GM12878 (cell line): Measurements from ENCODE around the gene OR52E2. TPM values are rescaled to one million over a fixed set of nuclear protein-coding genes. Genes with fewer than 3 reads are reported as not detected.

Experiments used
- ATAC-seq: fragments of 200-7000 bp; cut with Tn5 transposase; 3 replicates; pipeline ENCODE4 v1.9.1; 2020; ENCODE audit warnings: mild to moderate bottlenecking, moderate library complexity
- BruUV-seq: library from RNA; stranded (reverse); fragments of 400-500 nt; replicated peaks from 2 replicates; lab custom pipeline; 2021; lab: Mats Ljungman, UMichigan
- CTCF ChIA-PET: fragments of 300-600 bp; sonication (Branson Sonifier 250); formaldehyde crosslinking; extraction: SDS; loops from one replicate; lab custom pipeline; 2021; ENCODE audit warnings: inconsistent platforms; lab: Yijun Ruan, JAX
- POLR2A ChIA-PET: fragments of 350-600 bp; formaldehyde crosslinking; extraction: SDS; loops from one replicate; lab custom pipeline; 2021; ENCODE audit warnings: inconsistent platforms; lab: Charles Lee
- RAD21 ChIA-PET: fragments of 300-600 bp; sonication (Branson Sonifier 250); formaldehyde crosslinking; loops from one replicate; lab custom pipeline; 2023; ENCODE audit warnings: antibody characterized with exemption; ENCODE audit not compliant: unreplicated experiment; lab: Charles Lee
- SMC1A ChIA-PET: fragments of 300-600 bp; sonication (Branson Sonifier 250); formaldehyde crosslinking; loops from one replicate; lab custom pipeline; 2023; ENCODE audit not compliant: unreplicated experiment, uncharacterized antibody; lab: Charles Lee
- DNase-seq: peaks from one replicate; pipeline ENCODE4 v3.0.0-alpha.2; 2011; ENCODE audit warnings: low read depth, low spot score
- FAIRE-seq: peaks from 3 replicates; lab custom pipeline; 2011; peaks lifted over from hg19 to GRCh38; lab: Jason Lieb, UNC
- H2AFZ ChIP-seq: 2 replicates; pipeline ENCODE4 v1.6.0; 2011; ENCODE audit warnings: low read depth, low read length, control low read depth; ENCODE audit not compliant: control insufficient read depth
- H3K27ac ChIP-seq: 2 replicates; pipeline ENCODE4 v1.5.1; 2011; ENCODE audit warnings: control low read depth; ENCODE audit not compliant: control insufficient read depth, insufficient read depth
- H3K27me3 ChIP-seq, 2 experiments: replicated peaks in 1 of 2; 2 replicates each; pipeline versions ENCODE4 v1.6.0 to v1.6.1; 2011; ENCODE audit warnings: low read length in 1 of 2; ENCODE audit not compliant: control insufficient read depth in 2 of 2, insufficient read depth in 2 of 2
- H3K36me3 ChIP-seq, 2 experiments: 2 replicates each; pipeline ENCODE4 v1.5.1; 2011; ENCODE audit warnings: low read length in 1 of 2; ENCODE audit not compliant: control insufficient read depth in 2 of 2, insufficient read depth in 2 of 2
- H3K4me1 ChIP-seq: 2 replicates; pipeline ENCODE4 v1.6.1; 2011; ENCODE audit warnings: mild to moderate bottlenecking, low read length, moderate library complexity, mixed read lengths; ENCODE audit not compliant: control insufficient read depth, insufficient read depth
- H3K4me2 ChIP-seq: 2 replicates; pipeline ENCODE4 v1.6.0; 2011; ENCODE audit warnings: control low read depth; ENCODE audit not compliant: control insufficient read depth, insufficient read depth
- H3K4me3 ChIP-seq: fragments of 200-600 bp; sonication (generic); 2 replicates; pipeline ENCODE4 v1.5.1; 2016
- H3K79me2 ChIP-seq: 2 replicates; pipeline ENCODE4 v1.6.0; 2011; ENCODE audit warnings: low read length; ENCODE audit not compliant: control insufficient read depth, insufficient read depth
- H3K9ac ChIP-seq: 2 replicates; pipeline ENCODE4 v1.8.0; 2011; ENCODE audit warnings: low read length, control low read depth, mixed read lengths; ENCODE audit not compliant: control insufficient read depth, insufficient read depth
- H3K9me3 ChIP-seq: replicated peaks from 3 replicates; pipeline ENCODE4 v1.5.1; 2011; ENCODE audit warnings: mild to moderate bottlenecking, low read length; ENCODE audit not compliant: control insufficient read depth, insufficient read depth
- H4K20me1 ChIP-seq: 2 replicates; pipeline ENCODE4 v1.6.0; 2011; ENCODE audit not compliant: control insufficient read depth, insufficient read depth
- CREB1 ChIP-seq: IDR thresholded peaks from 2 replicates; pipeline ENCODE4 v1.6.1; 2012; ENCODE audit warnings: low read depth, mild to moderate bottlenecking, inconsistent platforms
- MTA2 ChIP-seq: fragments of 450-650 bp; IDR thresholded peaks from 2 replicates; pipeline ENCODE4 v1.6.1; 2016; ENCODE audit warnings: low read depth, mild to moderate bottlenecking, moderate library complexity
- RAD51 ChIP-seq: fragments of 450-650 bp; IDR thresholded peaks from 2 replicates; pipeline ENCODE4 v1.6.1; 2016; ENCODE audit warnings: moderate library complexity, mild to moderate bottlenecking, inconsistent platforms
- RBBP5 ChIP-seq: fragments of 200-600 bp; sonication (generic); conservative IDR thresholded peaks from 2 replicates; pipeline ENCODE4 v1.6.1; 2016
- TARDBP ChIP-seq: IDR thresholded peaks from 2 replicates; pipeline ENCODE4 v1.6.1; 2016; ENCODE audit warnings: borderline replicate concordance
- ZBTB40 ChIP-seq: fragments of 450-650 bp; IDR thresholded peaks from 2 replicates; pipeline ENCODE4 v1.6.1; 2016; ENCODE audit warnings: mild to moderate bottlenecking, moderate library complexity, borderline replicate concordance
- in situ Hi-C: fragments of 300-500 bp; cut with MboI; formaldehyde crosslinking; loops from 9 replicates; pipeline ENCODE4 v1.14.3; 2018; ENCODE audit warnings: mixed read lengths
- intact Hi-C: fragments of 100-400 bp; cut with micrococcal nuclease; formaldehyde crosslinking; loops from one replicate; pipeline ENCODE4 v1.14.2; 2022; ENCODE audit not compliant: unreplicated experiment
- polyA plus RNA-seq, 11 experiments: library from polyadenylated mRNA; depleted of rRNA in 4 of 11; unstranded in 6 of 11; stranded (reverse) in 5 of 11; fragments of >200 nt; fragmentation: Nextera tagmentation in 4 of 11; fragmentation: Illumina TruSeq in 1 of 11; extraction: Ambion mirVana in 4 of 11; extraction: Trizol in 1 of 11; gene quantifications; 1 replicate in 1 of 11; 2 replicates in 10 of 11; pipeline versions ENCODE4 v1.2.1 to v1.2.3, GENCODE V29; 2011 to 2016; ENCODE audit warnings: inconsistent platforms in 2 of 11, missing spikeins in 2 of 11, low read depth in 1 of 11
- total RNA-seq, 4 experiments: library from RNA; depleted of rRNA in 3 of 4; stranded (reverse); fragments of >200 nt in 3 of 4; fragmentation: Illumina TruSeq in 1 of 4; extraction: Trizol in 1 of 4; gene quantifications; 2 replicates each; pipeline versions ENCODE4 v1.2.1 to v1.2.3, GENCODE V29; 2013 to 2021
- TF ChIP-seq, protein P1 (sequence below): fragments of 450-650 bp; formaldehyde crosslinking; IDR thresholded peaks from 2 replicates; pipeline ENCODE4 v1.4.0; 2020; ENCODE audit warnings: mild to moderate bottlenecking, moderate library complexity

OR52E2 gene
- total and polyA plus RNA-seq, 10 of the 15 experiments (the other 5 are each of a cell fraction or from before 2014, with no cell fraction given), result not detected

GRCh38 chr11:5083602-5084001, 24.2 kb upstream of the OR52E2 start:
- H2AFZ ChIP-seq, result no peak overlapping the region

More at GRCh38 chr11:5083602-5084001, 24.2 kb upstream of the OR52E2 start:
- CTCF ChIA-PET, result no interaction called here
- no TSS peak for BruUV-seq
- TF ChIP-seq MTA2 (no peak), RBBP5 (no peak), CREB1 (no peak), ZBTB40 (no peak), RAD51 (no peak), TARDBP (no peak)
- TF ChIP-seq, protein P1, sequence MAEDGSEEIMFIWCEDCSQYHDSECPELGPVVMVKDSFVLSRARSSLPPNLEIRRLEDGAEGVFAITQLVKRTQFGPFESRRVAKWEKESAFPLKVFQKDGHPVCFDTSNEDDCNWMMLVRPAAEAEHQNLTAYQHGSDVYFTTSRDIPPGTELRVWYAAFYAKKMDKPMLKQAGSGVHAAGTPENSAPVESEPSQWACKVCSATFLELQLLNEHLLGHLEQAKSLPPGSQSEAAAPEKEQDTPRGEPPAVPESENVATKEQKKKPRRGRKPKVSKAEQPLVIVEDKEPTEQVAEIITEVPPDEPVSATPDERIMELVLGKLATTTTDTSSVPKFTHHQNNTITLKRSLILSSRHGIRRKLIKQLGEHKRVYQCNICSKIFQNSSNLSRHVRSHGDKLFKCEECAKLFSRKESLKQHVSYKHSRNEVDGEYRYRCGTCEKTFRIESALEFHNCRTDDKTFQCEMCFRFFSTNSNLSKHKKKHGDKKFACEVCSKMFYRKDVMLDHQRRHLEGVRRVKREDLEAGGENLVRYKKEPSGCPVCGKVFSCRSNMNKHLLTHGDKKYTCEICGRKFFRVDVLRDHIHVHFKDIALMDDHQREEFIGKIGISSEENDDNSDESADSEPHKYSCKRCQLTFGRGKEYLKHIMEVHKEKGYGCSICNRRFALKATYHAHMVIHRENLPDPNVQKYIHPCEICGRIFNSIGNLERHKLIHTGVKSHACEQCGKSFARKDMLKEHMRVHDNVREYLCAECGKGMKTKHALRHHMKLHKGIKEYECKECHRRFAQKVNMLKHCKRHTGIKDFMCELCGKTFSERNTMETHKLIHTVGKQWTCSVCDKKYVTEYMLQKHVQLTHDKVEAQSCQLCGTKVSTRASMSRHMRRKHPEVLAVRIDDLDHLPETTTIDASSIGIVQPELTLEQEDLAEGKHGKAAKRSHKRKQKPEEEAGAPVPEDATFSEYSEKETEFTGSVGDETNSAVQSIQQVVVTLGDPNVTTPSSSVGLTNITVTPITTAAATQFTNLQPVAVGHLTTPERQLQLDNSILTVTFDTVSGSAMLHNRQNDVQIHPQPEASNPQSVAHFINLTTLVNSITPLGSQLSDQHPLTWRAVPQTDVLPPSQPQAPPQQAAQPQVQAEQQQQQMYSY (CRISPR knock-in tag), result no peak
- H3K9ac ChIP-seq, result no peak overlapping the region
- SMC1A ChIA-PET, result no interaction called here
- H3K4me3 ChIP-seq, result no peak overlapping the region
- DNase-seq, result no peak
- ATAC-seq, result no peak
- H3K9me3 ChIP-seq, result no peaks in the 10 kb centered on the region
- RAD21 ChIA-PET, result no interaction called here
- H3K79me2 ChIP-seq, result no peaks in the 10 kb centered on the region
- POLR2A ChIA-PET, result no interaction called here
- intact Hi-C loops, result no loop called here
- in situ Hi-C loops, result no loop called here
- no peak overlapping the region for H3K4me2 ChIP-seq
- no peaks in the 10 kb centered on the region for H3K4me1 ChIP-seq
- H3K27me3 ChIP-seq, result no peaks in the 10 kb centered on the region
- H3K27ac ChIP-seq, result no peak overlapping the region
- no peak for FAIRE-seq
- no peaks in the 10 kb centered on the region for H4K20me1 ChIP-seq
- no peaks in the 10 kb centered on the region for H3K36me3 ChIP-seq
